ENCODE results near the gene ZNF518B. TPM values are rescaled to one million over a fixed set of nuclear protein-coding genes. Genes with fewer than 3 reads are reported as not detected.

The ZNF518B gene
- 16.3 and 17.4 TPM in 2 replicates for total RNA-seq

GRCh38 chr4:10457255-10457801 is at the start of gene ZNF518B:
Gene ZNF518B, minus strand, starts transcription at chr4:10457426. Its CDS starts 11,098 bp downstream, at chr4:10446328.
- peak; percentile 18 to 72 for DNase-seq (ENCODE audit: low read depth in 2 of 2)

GRCh38 chr4:10506077-10506476 is 48.9 kb upstream of the ZNF518B start:
- DNase-seq (ENCODE audit: low read depth in 2 of 2): no peak

GRCh38 chr4:10504570-10505179 is 47.4 kb upstream of the ZNF518B start:
- no peak for DNase-seq (ENCODE audit: low read depth in 2 of 2)

GRCh38 chr4:10502717-10503116 is 45.5 kb upstream of the ZNF518B start:
- DNase-seq (ENCODE audit: low read depth in 2 of 2): no peak

GRCh38 chr4:10500776-10501175 is 43.5 kb upstream of the ZNF518B start:
- no peak for DNase-seq (ENCODE audit: low read depth in 2 of 2)

- no peak for DNase-seq (ENCODE audit: low read depth in 2 of 2)
Measured at GRCh38 chr4:10496200-10496599, 39.0 kb upstream of the ZNF518B start.

- DNase-seq (ENCODE audit: low read depth in 2 of 2): no peak
Measured at GRCh38 chr4:10495651-10496050, 38.4 kb upstream of the ZNF518B start.

- no peak for DNase-seq (ENCODE audit: low read depth in 2 of 2)
Measured at GRCh38 chr4:10492464-10492863, 35.2 kb upstream of the ZNF518B start.

- DNase-seq (ENCODE audit: low read depth in 2 of 2): no peak
Measured at GRCh38 chr4:10491401-10491800, 34.2 kb upstream of the ZNF518B start.

GRCh38 chr4:10490996-10491395 is 33.8 kb upstream of the ZNF518B start:
- DNase-seq (ENCODE audit: low read depth in 2 of 2): no peak

- no peak for DNase-seq (ENCODE audit: low read depth in 2 of 2)
Measured at GRCh38 chr4:10482913-10483312, 25.7 kb upstream of the ZNF518B start.

GRCh38 chr4:10480616-10481015 is 23.4 kb upstream of the ZNF518B start:
- DNase-seq (ENCODE audit: low read depth in 2 of 2): no peak

- DNase-seq (ENCODE audit: low read depth in 2 of 2): no peak
Measured at GRCh38 chr4:10478621-10479020, 21.4 kb upstream of the ZNF518B start.

- no peak for DNase-seq (ENCODE audit: low read depth in 2 of 2)
Measured at GRCh38 chr4:10470505-10470904, 13.3 kb upstream of the ZNF518B start.

GRCh38 chr4:10466161-10466560 is 8.9 kb upstream of the ZNF518B start:
- DNase-seq (ENCODE audit: low read depth in 2 of 2): no peak

- no peak for DNase-seq (ENCODE audit: low read depth in 2 of 2)
Measured at GRCh38 chr4:10462876-10463275, 5.7 kb upstream of the ZNF518B start.

GRCh38 chr4:10461850-10462400 is 4.7 kb upstream of the ZNF518B start:
- DNase-seq (ENCODE audit: low read depth in 2 of 2): no peak

- DNase-seq (ENCODE audit: low read depth in 2 of 2): peak; percentile 12 to 76
Measured at GRCh38 chr4:10461091-10461849, 4.0 kb upstream of the ZNF518B start.

GRCh38 chr4:10460313-10461047 is 3.3 kb upstream of the ZNF518B start:
- DNase-seq (ENCODE audit: low read depth in 2 of 2): no peak

- no peak for DNase-seq (ENCODE audit: low read depth in 2 of 2)
Measured at GRCh38 chr4:10459305-10459704, 2.1 kb upstream of the ZNF518B start.

GRCh38 chr4:10458177-10458576 is 951 bp upstream of the ZNF518B start:
- peak in 1 of 2 donors; percentile 47 for DNase-seq (ENCODE audit: low read depth in 2 of 2)

Measured in dermis microvascular lymphatic vessel endothelial cell (primary cell).